ENCODE results near the gene PCED1A.

- TF ChIP-seq CTCF (conservative IDR thresholded peaks at IDR 0.05) (no peak), ZFX (IDR thresholded peaks at IDR 0.05) (no peak)
Observed at GRCh38 chr20:2880650-2881049, 40.2 kb upstream of the PCED1A start.
